Stimulated activated CD8-positive, alpha-beta memory T cell treated with anti-CD3 and anti-CD28 coated beads, Interleukin-12 subunit alpha, Interleukin-12 subunit beta, amount 100 ng/mL, for 1 hour (primary cell): Measurements from ENCODE around the gene ITGA2.

Source experiments
- DNase-seq: peaks from one replicate; pipeline ENCODE4 v3.0.0-alpha.2; 2020; ENCODE audit warnings: low read depth

Gene ITGA2

DNA sequence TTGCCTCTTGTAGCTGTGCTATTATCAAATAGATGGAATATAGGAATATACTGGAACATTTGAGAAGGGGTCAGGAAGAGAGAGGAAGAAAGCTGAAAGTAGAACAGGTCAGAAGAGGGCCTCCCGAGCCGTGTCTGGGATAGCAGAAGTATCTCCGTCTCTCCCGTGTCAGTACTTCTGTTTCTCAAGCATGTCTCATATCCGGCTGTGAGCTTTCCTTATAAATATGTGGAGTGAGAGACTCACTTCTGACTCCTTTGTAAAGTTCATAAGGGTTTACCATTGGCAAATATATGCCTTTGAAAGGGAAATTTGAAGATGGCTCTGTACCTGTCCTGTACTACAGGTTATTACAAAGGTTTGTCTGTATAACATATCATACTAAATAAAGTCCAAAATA lies 70.1 kb downstream of the ITGA2 start:
- DNase-seq = no peak

DNA sequence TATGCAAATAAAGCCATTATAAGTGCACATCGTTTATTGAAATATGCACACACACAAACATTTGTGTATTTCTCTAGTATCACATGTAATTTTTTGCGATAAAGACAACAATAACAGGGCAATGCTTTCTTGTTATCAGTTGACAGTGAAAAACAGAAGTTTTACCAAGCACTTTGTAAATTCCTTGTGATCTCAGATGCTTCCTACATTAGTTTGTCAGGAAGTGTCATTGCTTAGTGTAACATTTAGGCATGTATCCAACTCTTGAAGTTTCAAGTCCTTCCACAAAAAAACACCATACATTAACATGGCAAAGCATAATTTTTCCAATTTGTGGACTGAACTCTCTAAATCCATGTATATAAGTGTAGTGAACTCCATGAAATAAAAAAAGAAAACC lies 74.0 kb downstream of the ITGA2 start:
- no peak for DNase-seq

DNA sequence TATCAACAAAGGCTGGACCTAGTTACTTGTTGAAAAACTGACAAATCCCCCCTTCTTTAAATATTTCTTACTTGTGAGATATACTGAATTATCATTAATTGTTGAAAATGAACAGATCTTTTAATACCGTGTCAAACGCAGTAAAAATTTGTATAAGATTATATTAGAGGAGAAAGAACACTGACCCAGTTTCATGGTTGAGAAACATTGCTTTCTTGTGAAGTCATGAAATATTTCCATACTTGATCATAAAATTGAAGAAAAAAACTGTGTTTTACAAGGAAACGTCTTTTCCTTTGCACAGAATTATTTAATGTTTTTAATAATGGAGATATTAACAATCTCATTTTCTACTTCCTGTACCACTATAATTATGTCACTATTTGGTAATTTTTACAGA lies 74.6 kb downstream of the ITGA2 start:
- no peak for DNase-seq

DNA sequence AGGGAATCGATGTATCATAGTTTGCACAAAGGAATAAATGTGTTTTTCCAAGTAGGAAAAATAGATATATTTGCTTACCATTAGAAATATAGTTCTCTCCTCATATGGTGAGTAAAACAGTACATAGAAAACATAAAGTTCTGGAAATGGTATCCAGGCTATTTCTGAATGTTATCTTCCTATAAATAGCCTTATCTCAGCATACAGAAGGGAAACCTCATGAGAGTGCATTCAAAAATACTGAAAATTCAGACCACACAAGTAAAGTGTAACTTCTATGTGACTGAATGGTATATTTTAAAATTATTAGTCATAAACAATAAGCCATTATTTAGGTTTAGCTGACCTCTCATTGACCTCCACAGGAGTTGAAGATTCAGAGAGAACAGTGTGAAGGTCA lies 76.9 kb downstream of the ITGA2 start:
- DNase-seq = no peak

DNA sequence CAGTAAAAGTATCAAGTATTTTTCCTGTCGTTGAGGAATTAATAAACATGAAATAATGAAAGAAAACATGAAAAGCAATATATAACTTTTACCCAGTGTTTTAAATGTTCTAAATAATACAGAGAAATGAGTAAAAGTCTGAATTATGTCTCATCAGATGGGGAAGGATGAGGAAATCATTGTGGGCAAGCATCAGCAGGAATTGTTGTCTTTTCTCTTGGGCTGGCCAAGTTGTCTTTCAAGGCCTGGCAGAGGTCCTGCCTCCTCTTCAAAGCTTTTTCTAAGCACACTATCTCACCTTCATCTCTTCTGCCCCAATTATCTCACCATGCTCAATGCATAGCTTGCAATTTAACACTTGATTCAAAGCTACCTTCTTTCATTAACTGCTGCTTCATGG lies 78.5 kb downstream of the ITGA2 start:
- no peak for DNase-seq

DNA sequence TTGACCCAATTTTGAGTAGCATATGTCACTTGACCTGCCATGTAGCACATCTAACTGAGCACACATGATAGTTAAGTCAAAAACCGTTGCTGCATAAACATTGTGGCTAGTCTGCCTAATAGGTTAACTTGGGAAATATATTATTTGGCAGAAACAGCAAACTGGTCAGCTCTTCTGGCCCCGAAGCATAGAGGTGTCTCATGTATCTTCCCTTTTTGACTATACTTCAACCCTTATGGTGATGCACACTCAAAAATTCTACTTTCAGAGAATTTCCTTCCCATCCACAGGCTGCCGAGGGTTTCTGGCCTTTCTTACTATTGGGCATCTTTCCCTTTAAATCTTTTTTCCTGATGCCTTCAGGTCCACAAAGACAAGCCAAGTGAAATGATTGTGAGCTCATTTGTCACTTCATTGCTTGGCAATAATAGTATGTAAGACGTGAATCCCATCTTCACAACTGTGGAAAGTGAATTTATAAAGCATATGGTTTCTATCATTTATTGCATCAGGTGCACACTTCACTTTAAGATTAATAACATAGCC lies 79.2 kb downstream of the ITGA2 start:
- no peak for DNase-seq

DNA sequence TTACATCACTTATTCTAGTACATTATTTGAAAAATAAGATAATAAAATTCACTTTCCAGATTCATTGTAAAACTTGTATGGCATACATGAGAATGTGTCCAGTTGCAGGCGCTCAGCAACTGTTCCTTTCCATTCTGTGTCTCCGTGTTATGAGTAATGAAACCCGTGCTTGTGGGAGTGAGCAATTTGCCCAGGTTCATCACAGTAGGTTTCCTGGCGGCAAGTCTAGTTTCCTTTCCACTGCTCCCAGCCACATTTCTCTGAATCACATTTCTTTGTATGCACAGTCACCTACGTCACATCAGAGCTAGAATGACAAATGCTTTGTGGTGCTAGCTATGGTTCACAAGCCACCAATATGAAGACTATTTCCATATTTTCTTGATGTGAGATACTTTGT lies 80.5 kb downstream of the ITGA2 start:
- no peak for DNase-seq

DNA sequence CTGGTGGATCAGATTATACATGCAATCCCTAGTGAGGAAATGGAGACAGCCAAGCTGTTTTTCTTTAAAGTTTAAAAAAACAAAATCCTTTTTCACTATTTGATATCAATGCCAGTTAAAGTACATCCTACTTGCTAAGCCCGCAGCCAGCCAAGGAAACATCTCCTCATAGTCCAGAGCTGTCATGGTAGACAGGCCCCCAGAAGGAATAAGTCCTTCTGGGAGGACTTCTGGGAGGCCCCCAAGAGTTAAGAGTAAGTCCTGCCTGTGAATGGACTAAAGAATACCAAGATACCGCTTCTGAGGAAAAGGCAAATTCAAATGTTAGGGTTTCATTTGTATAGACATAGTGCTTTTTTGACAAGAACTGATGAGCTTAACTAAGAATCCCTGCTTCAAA lies 82.1 kb downstream of the ITGA2 start:
- DNase-seq = no peak

DNA sequence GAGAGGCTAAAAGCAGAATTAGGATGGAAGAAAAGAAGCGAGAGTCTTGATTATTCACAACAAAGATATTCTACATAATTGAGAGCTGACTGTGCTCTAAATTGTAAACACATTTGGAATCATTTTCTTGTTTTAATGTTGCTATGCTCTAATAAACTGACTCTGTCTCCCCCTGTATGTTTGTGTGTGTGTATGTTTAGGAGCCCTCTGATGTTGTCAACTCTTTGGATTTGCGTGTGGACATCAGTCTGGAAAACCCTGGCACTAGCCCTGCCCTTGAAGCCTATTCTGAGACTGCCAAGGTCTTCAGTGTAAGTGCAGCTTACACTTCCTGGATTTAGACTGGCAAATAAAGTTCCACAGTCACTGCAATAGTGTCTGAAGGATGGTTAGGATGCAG lies 82.6 kb downstream of the ITGA2 start:
- DNase-seq = no peak

DNA sequence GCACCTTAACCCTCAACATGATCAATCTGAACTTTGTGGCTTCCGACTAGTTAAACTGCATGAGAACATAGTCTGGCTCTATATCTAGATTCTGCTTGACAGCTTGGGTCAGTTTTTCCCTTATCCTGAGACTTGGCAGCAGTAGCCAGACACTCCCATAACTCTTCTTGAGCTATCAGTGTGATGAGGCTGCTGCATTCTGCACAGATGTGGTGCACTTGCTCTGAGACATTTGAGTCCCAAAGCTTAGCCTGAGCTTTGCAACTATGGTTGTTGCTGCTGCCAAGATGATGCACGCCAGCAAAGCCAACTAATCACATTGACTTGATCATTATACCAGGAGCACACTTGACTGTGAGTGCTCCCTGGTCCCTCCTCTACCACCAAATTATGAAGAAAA lies 84.2 kb downstream of the ITGA2 start:
- DNase-seq = no peak

DNA sequence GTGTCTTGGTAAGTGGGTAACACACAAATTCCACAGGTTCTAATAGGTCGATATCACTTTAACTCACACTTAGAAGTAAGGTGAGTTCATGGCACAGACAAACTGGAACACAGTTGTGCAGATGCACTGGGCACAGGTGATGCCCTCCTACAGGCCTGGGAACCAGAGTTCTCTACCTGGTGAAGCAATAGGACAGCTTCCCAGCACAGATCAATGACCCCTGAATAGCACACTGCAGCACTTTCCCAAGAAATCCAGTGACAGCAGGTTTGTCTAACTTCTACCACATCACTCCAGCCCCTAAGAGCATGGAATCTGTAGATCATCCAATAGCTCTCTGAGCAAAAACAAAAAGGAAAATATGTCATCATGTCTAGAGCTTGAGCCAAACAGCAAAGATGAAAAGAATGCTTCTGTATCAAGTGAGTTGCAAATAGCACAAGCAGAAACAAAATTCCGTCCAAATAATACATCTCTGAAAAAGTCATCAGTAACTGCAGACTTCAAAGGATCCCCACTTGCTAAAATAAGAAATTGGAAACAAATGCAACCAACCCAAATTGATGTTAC lies 86.9 kb downstream of the ITGA2 start:
- no peak for DNase-seq

DNA sequence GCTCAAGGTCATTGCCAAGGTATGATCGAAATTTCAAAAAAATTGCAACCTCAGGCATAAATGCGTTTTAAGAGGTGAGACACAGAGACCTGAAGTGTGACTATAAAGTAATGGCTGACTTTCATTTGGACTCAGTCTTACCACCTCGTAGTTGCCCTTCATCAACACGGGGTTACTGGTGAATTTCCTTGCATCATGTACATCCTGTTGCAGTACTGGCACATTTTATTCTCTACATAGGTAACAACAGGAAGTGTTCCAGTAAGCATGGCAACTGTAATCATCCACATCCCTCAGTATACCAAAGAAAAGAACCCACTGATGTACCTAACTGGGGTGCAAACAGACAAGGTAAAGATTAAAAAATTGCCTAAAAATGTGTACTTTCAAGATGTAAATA lies 91.1 kb downstream of the ITGA2 start:
- DNase-seq = no peak

DNA sequence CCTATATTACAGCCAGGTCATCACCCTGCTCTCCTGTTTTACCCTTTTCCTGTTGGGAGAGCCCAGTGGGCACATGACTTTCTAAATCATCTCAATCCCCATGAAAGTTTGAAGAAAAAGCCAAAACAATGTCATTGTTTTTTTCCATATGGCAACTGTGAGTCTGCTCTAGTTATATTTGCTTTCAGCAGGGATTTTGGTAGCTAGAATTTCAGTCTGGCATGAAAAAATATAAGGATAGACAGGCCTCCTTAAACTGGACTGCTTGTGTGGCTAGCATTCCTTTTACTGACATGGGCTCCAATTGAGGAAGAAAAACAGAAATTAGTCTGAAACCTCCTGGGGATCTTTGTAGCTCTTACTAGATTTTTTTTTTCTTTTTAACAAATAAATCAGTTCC lies 94.8 kb downstream of the ITGA2 start:
- no peak for DNase-seq

DNA sequence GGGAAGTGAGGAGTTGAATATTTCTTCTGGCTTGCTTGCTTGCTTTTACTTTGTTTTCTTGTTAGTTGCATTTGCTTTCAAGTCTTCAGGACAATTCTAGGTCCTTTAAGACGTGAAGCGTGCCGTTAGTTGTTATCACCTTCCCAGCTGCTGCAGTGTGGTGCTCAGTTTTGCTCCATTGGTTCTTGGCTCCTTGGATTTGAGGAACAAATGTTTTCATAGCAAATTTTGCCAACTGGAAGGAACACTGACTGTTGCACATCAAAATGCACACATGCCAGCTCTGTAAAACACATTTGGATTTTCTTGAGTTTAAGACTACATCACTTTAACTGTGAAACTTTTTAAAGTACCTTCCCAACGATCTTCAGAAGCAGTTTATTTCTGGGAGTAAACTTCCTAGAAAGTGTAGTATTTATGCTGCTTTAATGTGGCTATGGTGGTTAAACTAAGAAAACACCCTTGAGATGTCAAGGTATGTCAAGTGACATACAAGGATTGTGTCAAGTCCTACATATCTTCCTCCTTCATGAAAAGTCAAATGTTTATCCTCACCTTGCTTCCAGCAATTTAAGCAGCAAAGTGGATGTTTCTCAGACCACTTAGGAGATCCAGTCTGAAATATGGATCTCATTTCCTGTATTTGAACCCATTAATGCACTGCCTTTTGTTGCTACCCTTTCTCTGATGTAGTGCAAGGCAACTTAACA lies 95.5 kb downstream of the ITGA2 start:
- DNase-seq = no peak

DNA sequence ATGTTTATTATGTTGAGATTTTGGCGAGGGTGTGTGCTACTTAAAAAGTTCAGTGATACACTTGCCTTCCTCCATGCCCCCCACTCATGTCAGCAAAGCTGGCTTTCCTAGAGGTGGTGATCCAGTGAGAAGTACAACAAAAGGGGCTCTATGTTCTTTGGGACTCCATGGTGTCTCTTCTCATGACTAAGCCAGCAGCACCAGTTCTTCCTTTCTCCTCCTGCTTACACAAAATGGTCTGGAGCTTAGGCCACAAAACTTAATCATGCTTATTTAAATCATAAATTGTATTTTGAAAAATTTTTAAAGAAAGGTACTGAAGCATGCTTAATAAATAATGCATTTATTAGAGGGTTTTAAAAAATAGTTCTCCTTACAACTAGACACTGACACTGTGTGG lies 98.0 kb downstream of the ITGA2 start:
- DNase-seq = no peak

DNA sequence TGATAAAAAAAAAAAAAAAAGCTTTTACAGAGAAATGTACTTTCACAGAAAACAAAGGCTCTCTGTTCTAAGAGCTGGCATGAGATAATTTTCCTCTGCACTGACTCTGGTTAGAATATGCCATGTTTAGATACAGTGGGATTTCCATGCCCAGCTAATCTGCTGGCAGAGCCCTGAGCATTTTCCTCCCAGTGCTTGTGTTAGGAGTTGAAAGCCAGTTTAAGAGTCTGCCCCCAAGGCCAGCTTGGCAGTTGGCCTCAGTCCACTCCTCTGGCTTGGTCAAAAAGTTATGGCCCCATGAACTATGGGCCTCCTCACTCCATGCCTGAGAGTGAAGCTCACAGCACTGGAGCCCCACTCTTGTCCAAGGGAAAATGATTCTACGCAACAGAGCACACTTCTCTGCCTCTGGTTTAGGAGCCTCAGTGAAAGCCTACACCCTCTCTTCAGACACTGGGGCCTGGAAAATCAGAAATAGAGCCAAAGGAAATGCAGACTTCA lies 98.5 kb downstream of the ITGA2 start:
- no peak for DNase-seq

DNA sequence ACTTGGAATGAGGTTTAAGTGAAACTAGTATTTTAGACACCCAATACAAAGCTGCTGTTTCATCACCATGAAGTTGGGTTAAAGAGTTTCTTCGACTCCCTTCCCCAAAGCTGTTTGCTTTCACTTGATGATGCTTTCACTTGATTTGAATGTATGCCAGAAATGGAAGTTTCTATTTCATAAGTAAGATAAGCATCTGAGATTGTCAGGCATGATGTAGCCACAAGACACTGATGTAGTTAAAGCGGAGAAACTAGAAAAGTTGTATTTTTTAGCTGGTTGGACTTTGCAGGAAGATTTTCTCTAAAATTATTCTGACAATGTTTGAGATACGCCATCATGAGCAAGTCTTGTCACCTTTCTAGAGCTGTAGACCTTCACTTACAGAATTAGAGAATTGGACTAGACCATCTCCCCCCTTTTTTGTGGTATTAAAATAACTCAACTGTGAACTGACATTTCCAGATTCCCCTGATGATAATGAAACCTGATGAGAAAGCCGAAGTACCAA lies 100.4 kb downstream of the ITGA2 start:
- DNase-seq = no peak

DNA sequence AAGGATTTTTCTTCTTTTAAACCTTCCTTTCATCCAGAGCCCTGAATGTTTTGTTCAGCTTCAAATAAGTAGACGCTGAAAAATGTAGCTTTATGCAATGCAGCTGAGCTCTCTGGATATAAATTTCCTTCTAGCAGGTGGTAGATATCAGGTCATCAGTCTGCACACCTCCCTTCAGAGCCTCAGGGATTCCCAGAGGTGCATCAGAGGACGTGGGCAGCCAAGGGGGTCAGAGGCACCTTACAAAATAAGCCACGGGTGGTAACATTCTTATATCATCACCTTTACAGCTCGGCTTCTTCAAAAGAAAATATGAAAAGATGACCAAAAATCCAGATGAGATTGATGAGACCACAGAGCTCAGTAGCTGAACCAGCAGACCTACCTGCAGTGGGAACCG lies 101.1 kb downstream of the ITGA2 start:
- no peak for DNase-seq

DNA sequence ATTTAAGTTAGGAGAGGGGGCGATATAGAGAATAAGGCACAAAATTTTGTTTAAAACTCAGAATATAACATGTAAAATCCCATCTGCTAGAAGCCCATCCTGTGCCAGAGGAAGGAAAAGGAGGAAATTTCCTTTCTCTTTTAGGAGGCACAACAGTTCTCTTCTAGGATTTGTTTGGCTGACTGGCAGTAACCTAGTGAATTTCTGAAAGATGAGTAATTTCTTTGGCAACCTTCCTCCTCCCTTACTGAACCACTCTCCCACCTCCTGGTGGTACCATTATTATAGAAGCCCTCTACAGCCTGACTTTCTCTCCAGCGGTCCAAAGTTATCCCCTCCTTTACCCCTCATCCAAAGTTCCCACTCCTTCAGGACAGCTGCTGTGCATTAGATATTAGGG lies 102.1 kb downstream of the ITGA2 start:
- no peak for DNase-seq

DNA sequence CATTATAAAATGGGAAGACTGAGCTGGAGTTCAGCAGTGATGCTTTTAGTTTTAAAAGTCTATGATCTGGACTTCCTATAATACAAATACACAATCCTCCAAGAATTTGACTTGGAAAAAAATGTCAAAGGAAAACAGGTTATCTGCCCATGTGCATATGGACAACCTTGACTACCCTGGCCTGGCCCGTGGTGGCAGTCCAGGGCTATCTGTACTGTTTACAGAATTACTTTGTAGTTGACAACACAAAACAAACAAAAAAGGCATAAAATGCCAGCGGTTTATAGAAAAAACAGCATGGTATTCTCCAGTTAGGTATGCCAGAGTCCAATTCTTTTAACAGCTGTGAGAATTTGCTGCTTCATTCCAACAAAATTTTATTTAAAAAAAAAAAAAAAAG lies 103.1 kb downstream of the ITGA2 start:
- DNase-seq = no peak

DNA sequence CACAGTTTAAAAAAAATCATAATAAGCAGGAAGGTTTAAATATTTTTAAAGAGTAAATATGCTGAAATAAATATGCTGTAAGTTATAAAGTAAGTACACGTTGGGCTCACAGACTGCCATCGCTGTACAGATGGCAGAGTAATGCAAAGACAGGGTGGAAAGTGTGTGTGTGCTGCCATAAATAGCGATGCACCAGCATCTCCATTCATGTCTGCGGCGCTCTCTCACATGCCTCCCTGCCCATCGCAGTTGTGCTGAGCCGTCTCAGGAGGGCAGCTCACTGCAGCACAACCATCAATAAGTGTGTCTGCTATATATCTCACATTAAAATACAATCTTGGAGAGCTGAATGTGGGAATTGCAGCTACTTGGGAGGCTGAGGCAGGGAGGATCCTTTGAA lies 106.1 kb downstream of the ITGA2 start:
- no peak for DNase-seq

DNA sequence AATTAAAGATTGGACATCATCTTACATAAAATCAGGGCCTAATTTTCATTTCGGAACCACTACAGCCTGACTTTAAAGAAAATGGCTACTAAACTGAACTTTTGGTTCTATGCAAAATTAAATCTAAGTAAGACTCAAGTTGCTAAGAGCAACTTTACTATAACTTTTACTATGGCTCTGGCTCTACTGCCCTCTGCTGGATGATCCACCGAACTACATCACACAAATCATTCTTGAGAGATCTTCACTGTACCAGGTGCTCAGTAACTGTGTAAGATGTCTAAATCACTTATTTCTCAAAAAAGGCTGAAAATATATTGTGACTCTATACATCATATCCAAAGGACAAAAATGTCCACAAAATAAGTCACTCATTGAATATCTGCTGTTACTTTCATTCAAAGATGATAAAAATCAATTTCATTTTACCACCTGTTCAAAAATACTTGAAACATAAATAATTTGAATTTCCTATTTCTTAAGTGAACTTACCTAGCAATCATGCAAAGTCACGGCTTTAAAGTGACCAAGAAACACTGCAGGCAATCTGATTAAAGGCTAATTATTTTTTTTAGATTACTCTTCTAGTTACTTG lies 106.9 kb downstream of the ITGA2 start:
- peak; percentile 69 for DNase-seq

DNA sequence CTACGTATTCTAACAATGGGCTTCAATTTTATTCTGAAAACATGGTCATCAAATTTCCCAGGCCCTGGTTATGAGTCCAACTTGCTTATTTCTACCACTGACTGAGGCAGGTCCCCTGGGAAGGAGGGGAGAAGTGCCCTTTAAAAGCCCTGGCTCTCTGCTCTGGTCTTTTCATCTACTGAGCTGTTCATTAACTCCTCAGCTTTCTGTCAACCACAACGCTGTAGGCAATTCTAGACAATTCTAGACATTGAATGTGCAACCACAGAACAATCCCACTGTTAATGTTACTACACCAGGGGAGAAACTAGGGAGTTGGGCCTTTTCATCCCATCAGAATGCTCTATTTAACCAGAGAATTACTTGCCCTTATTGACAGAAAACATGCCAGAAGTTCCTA lies 110.4 kb downstream of the ITGA2 start:
- DNase-seq = no peak
